Nephron (organoid): ENCODE data around the gene HSD17B12.

Source experiments
- H3K27ac Mint-ChIP-seq, 3 experiments: 2 replicates each; pipeline ENCODE4 v1.8.0; 2020; ENCODE audit warnings: mixed read lengths in 3 of 3, mild to moderate bottlenecking in 2 of 3, moderate library complexity in 1 of 3
- H3K27me3 Mint-ChIP-seq: 2 replicates; pipeline ENCODE4 v1.8.0; 2021; ENCODE audit warnings: low read depth, mild to moderate bottlenecking, moderate library complexity, mixed read lengths
- H3K36me3 Mint-ChIP-seq: 2 replicates; pipeline ENCODE4 v1.8.0; 2020; ENCODE audit warnings: low read depth, mixed read lengths
- H3K4me1 Mint-ChIP-seq: 2 replicates; pipeline ENCODE4 v1.8.0; 2020; ENCODE audit warnings: mixed read lengths
- H3K4me3 Mint-ChIP-seq, 3 experiments: 2 replicates each; pipeline ENCODE4 v1.8.0; 2020; ENCODE audit warnings: mild to moderate bottlenecking in 3 of 3, mixed read lengths in 3 of 3, moderate library complexity in 2 of 3
- H3K9me3 Mint-ChIP-seq: 2 replicates; pipeline ENCODE4 v1.8.0; 2020; ENCODE audit warnings: mixed read lengths
- CTCF ChIP-seq, 3 experiments: fragments of 200-600 bp; sonication (generic); IDR thresholded peaks; one replicate each; pipeline ENCODE4 v1.5.0; 2021; ENCODE audit warnings: antibody characterized with exemption in 3 of 3; ENCODE audit not compliant: unreplicated experiment in 3 of 3

HSD17B12 gene

GRCh38 chr11:43680521-43681400, at the start of gene HSD17B12:
Gene HSD17B12 (plus strand): TSS chr11:43680738. CDS start chr11:43680828, 90 bp downstream.
- Mint-ChIP-seq H3K4me3 (peak within 1 kb of the TSS; percentile 97 to 99 (median 98)), H3K27me3 (no peaks in the 10 kb centered on the region), H3K27ac (peak within 1 kb of the TSS; percentile 96 to 97 (median 97)), H3K9me3 (peaks cover 9% of the 10 kb centered on the region), H3K36me3 (peaks cover 32% of the 10 kb centered on the region), H3K4me1 (peaks cover 27% of the 10 kb centered on the region)
- no peak for TF ChIP-seq CTCF (IDR thresholded peaks at IDR 0.05; ENCODE audit: unreplicated experiment in 3 of 3)

GRCh38 chr11:43631732-43632131, 48.8 kb upstream of the HSD17B12 start:
- H3K4me3 Mint-ChIP-seq: no peak overlapping the region
- peaks cover 85% of the 10 kb centered on the region for H3K27me3 Mint-ChIP-seq
- no peaks in the 10 kb centered on the region for H3K36me3 Mint-ChIP-seq
- TF ChIP-seq CTCF (IDR thresholded peaks at IDR 0.05; ENCODE audit: unreplicated experiment in 3 of 3): no peak
- H3K9me3 Mint-ChIP-seq: no peaks in the 10 kb centered on the region
- no peak overlapping the region for H3K27ac Mint-ChIP-seq
- no peaks in the 10 kb centered on the region for H3K4me1 Mint-ChIP-seq

GRCh38 chr11:43632181-43632580, 48.4 kb upstream of the HSD17B12 start:
- no peak for TF ChIP-seq CTCF (IDR thresholded peaks at IDR 0.05; ENCODE audit: unreplicated experiment in 3 of 3)
- Mint-ChIP-seq H3K4me3 (no peak overlapping the region), H3K27me3 (peaks cover 84% of the 10 kb centered on the region), H3K27ac (no peak overlapping the region), H3K4me1 (no peaks in the 10 kb centered on the region), H3K9me3 (no peaks in the 10 kb centered on the region), H3K36me3 (no peaks in the 10 kb centered on the region)

- no peak for TF ChIP-seq CTCF (IDR thresholded peaks at IDR 0.05; ENCODE audit: unreplicated experiment in 3 of 3)
- Mint-ChIP-seq H3K36me3 (no peaks in the 10 kb centered on the region), H3K4me1 (peaks cover 2% of the 10 kb centered on the region), H3K27ac (no peak overlapping the region), H3K4me3 (no peak overlapping the region), H3K27me3 (peaks cover 68% of the 10 kb centered on the region), H3K9me3 (no peaks in the 10 kb centered on the region)
Measured at GRCh38 chr11:43638717-43639116, 41.8 kb upstream of the HSD17B12 start.

GRCh38 chr11:43639224-43639623, 41.3 kb upstream of the HSD17B12 start:
- Mint-ChIP-seq H3K4me1 (peaks cover 6% of the 10 kb centered on the region), H3K27ac (no peak overlapping the region), H3K9me3 (no peaks in the 10 kb centered on the region), H3K36me3 (no peaks in the 10 kb centered on the region), H3K4me3 (no peak overlapping the region), H3K27me3 (peaks cover 65% of the 10 kb centered on the region)
- TF ChIP-seq CTCF (IDR thresholded peaks at IDR 0.05; ENCODE audit: unreplicated experiment in 3 of 3): no peak

- no peaks in the 10 kb centered on the region for H3K36me3 Mint-ChIP-seq
- peaks cover 11% of the 10 kb centered on the region for H3K4me1 Mint-ChIP-seq
- no peaks in the 10 kb centered on the region for H3K9me3 Mint-ChIP-seq
- H3K4me3 Mint-ChIP-seq: no peak overlapping the region
- peaks cover 58% of the 10 kb centered on the region for H3K27me3 Mint-ChIP-seq
- no peak overlapping the region for H3K27ac Mint-ChIP-seq
- TF ChIP-seq CTCF (IDR thresholded peaks at IDR 0.05; ENCODE audit: unreplicated experiment in 3 of 3): no peak
Measured at GRCh38 chr11:43639920-43640319, 40.6 kb upstream of the HSD17B12 start.
